HG02610 (cell line): Measurements from ENCODE around the gene STK16.
A peak's percentile ranks its signal among the peaks of the same experiment; 100 is the strongest.
"Not testable (repeated sequence)": the region's sequence is repeated elsewhere in the genome, so short reads cannot be mapped to it uniquely, and the experiment has no call there.

Experiments
- ATAC-seq: cut with Tn5 transposase; IDR thresholded peaks from one replicate; pipeline ENCODE4 v1.9.1; 2021; ENCODE audit warnings: mild to moderate bottlenecking, moderate library complexity; ENCODE audit not compliant: unreplicated experiment

Gene STK16

GRCh38 chr2:219286436-219287115 lies 41.3 kb downstream of the STK16 start:
- no peak for ATAC-seq

GRCh38 chr2:219287116-219287440 lies 41.8 kb downstream of the STK16 start:
- not testable (repeated sequence) for ATAC-seq

- ATAC-seq = no peak
These were observed 42.4 kb downstream of the STK16 start for GRCh38 chr2:219287580-219288265.

GRCh38 chr2:219289195-219289536 lies 43.9 kb downstream of the STK16 start:
- no peak for ATAC-seq

GRCh38 chr2:219289537-219290361 lies 44.5 kb downstream of the STK16 start:
- no peak for ATAC-seq

GRCh38 chr2:219290381-219291171 lies 45.3 kb downstream of the STK16 start:
- no peak for ATAC-seq

- ATAC-seq = no peak
These were observed 46.1 kb downstream of the STK16 start for GRCh38 chr2:219291394-219291793.

- no peak for ATAC-seq
These were observed 46.7 kb downstream of the STK16 start for GRCh38 chr2:219291910-219292490.

GRCh38 chr2:219292616-219293015 lies 47.3 kb downstream of the STK16 start:
- ATAC-seq = no peak

GRCh38 chr2:219293736-219294231 lies 48.5 kb downstream of the STK16 start:
- no peak for ATAC-seq

- ATAC-seq = peak; percentile 87
These were observed 49.4 kb downstream of the STK16 start for GRCh38 chr2:219294356-219295351.

- no peak for ATAC-seq
These were observed 50.9 kb downstream of the STK16 start for GRCh38 chr2:219296142-219296541.

- no peak for ATAC-seq
These were observed 51.5 kb downstream of the STK16 start for GRCh38 chr2:219296631-219297391.

GRCh38 chr2:219297766-219298456 lies 52.6 kb downstream of the STK16 start:
- ATAC-seq = no peak

GRCh38 chr2:219298759-219299371 lies 53.6 kb downstream of the STK16 start:
- ATAC-seq = peak; percentile 51

GRCh38 chr2:219299372-219299760 lies 54.1 kb downstream of the STK16 start:
- ATAC-seq = no peak
